Mucosa of descending colon (tissue), 3 donors: Measurements from ENCODE around the gene CYTIP. TPM values are rescaled to one million over a fixed set of nuclear protein-coding genes. Genes with fewer than 3 reads are reported as not detected.
"Not testable (repeated sequence)": the region's sequence is repeated elsewhere in the genome, so short reads cannot be mapped to it uniquely, and the experiment has no call there.

Source experiments
- ATAC-seq: fragments of 200-7000 bp; cut with Tn5 transposase; one replicate; pipeline ENCODE4 v1.9.1; 2020; ENCODE audit warnings: mild to moderate bottlenecking, moderate library complexity
- DNase-seq, 3 donors: peaks; one replicate each; pipeline ENCODE4 v3.0.0-alpha.2; 2020
- H3K36me3 ChIP-seq: fragments of 200-600 bp; one replicate; pipeline ENCODE4 v1.8.0; 2021; ENCODE audit warnings: low read depth, mild to moderate bottlenecking
- H3K4me1 ChIP-seq: fragments of 200-600 bp; one replicate; pipeline ENCODE4 v1.8.0; 2021; ENCODE audit warnings: low read depth, mild to moderate bottlenecking
- H3K4me3 ChIP-seq: fragments of 200-600 bp; one replicate; pipeline ENCODE4 v1.8.0; 2021; ENCODE audit warnings: mild to moderate bottlenecking
- H3K9me3 ChIP-seq: fragments of 200-600 bp; one replicate; pipeline ENCODE4 v1.8.0; 2021; ENCODE audit warnings: mild to moderate bottlenecking
- CTCF ChIP-seq: fragments of 200-600 bp; IDR thresholded peaks from one replicate; pipeline ENCODE4 v1.8.0; 2022; ENCODE audit warnings: antibody characterized with exemption, mild to moderate bottlenecking
- intact Hi-C, 2 donors: fragments of 100-400 bp; cut with DNase I in 1 of 2; cut with micrococcal nuclease in 1 of 2; formaldehyde crosslinking; loops; one replicate each; pipeline versions ENCODE4 v1.11.0 to v1.11.1; 2022; cut with DNase I, micrococcal nuclease
- total RNA-seq, 3 donors: library from RNA; stranded (reverse); fragmentation: NEBNext Ultra II Directional in 2 of 3; extraction: Animal tissue kit (Norgen Biotek cat#: 25700) in 2 of 3; gene quantifications; one replicate each; pipeline versions ENCODE4 v1.2.1 to v1.2.4, GENCODE V29; 2021 to 2023
- donor health status: DM: no; HTN: no; CAD: no; lungs with moderate emphysema.
- donor health status: DM: no; HTN: no; CAD: no.
- donor health status: DM: no; HTN: yes; CAD: no.

CYTIP gene
- total RNA-seq, 3 donors from 2014 or later = 4.7 to 11.5 (median 5.8) TPM

- intact Hi-C loops = no loop called here
- no peak for ATAC-seq
- no peak overlapping the region for H3K4me3 ChIP-seq
- H3K4me1 ChIP-seq = no peaks in the 10 kb centered on the region
- no peaks in the 10 kb centered on the region for H3K36me3 ChIP-seq
- DNase-seq = no peak
- H3K9me3 ChIP-seq = no peaks in the 10 kb centered on the region
- no peak for TF ChIP-seq CTCF
Measured at GRCh38 chr2:157414050-157414449, 29.8 kb downstream of the CYTIP start.

- DNase-seq (no peak), ATAC-seq (peak; percentile 86)
- Histone ChIP-seq H3K36me3 (no peaks in the 10 kb centered on the region), H3K4me1 (no peaks in the 10 kb centered on the region), H3K4me3 (no peak overlapping the region), H3K9me3 (no peaks in the 10 kb centered on the region)
- no peak for TF ChIP-seq CTCF
- intact Hi-C loops = no loop called here
Measured at GRCh38 chr2:157413326-157414035, 30.4 kb downstream of the CYTIP start.

GRCh38 chr2:157411624-157412336 is 32.1 kb downstream of the CYTIP start:
- no peak for ATAC-seq
- TF ChIP-seq CTCF = no peak

GRCh38 chr2:157405398-157405797 is 38.5 kb downstream of the CYTIP start:
- H3K9me3 ChIP-seq, H3K4me1 ChIP-seq, DNase-seq, H3K4me3 ChIP-seq, H3K36me3 ChIP-seq, ATAC-seq, intact Hi-C loops: not testable (repeated sequence)

More at GRCh38 chr2:157411624-157412336, 32.1 kb downstream of the CYTIP start:
- Histone ChIP-seq H3K9me3 (no peaks in the 10 kb centered on the region), H3K4me3 (no peak overlapping the region), H3K36me3 (no peaks in the 10 kb centered on the region), H3K4me1 (no peaks in the 10 kb centered on the region)
- no peak for DNase-seq
- intact Hi-C loops = no loop called here

- intact Hi-C loops = no loop called here
- H3K9me3 ChIP-seq = no peaks in the 10 kb centered on the region
- no peak for TF ChIP-seq CTCF
- H3K36me3 ChIP-seq = no peaks in the 10 kb centered on the region
- ATAC-seq (peak; percentile 93), DNase-seq (peak; percentile 19 to 35 (median 26))
- no peaks in the 10 kb centered on the region for H3K4me1 ChIP-seq
- H3K4me3 ChIP-seq = no peak overlapping the region
Measured at GRCh38 chr2:157404363-157404762, 39.5 kb downstream of the CYTIP start.

- ATAC-seq, H3K36me3 ChIP-seq, H3K4me3 ChIP-seq, intact Hi-C loops, H3K9me3 ChIP-seq, H3K4me1 ChIP-seq: not testable (repeated sequence)
- peak in 2 of 3 donors; percentile 27 to 47 for DNase-seq
Measured at GRCh38 chr2:157402801-157403485, 40.9 kb downstream of the CYTIP start.
